PFSK-1 (cell line): ENCODE data around the gene TRAM2.
A peak's percentile ranks its signal among the peaks of the same experiment; 100 is the strongest.

ENCODE experiments used
- FOXP2 ChIP-seq: optimal IDR thresholded peaks from 2 replicates; pipeline ENCODE3; 2011; ENCODE audit warnings: borderline replicate concordance, control low read depth, inconsistent platforms; ENCODE audit not compliant: insufficient read depth; ENCODE audit errors: extremely low read length, extremely low read depth
- POLR2AphosphoS5 ChIP-seq: IDR thresholded peaks from 2 replicates; pipeline ENCODE4 v1.6.1; 2012; ENCODE audit warnings: low read depth, mild to moderate bottlenecking, control low read depth, low read length, moderate library complexity
- SIN3A ChIP-seq: IDR thresholded peaks from 2 replicates; pipeline ENCODE4 v1.6.1; 2012; ENCODE audit warnings: mild to moderate bottlenecking, low read length, moderate library complexity, borderline replicate concordance; ENCODE audit not compliant: insufficient read depth
- TAF1 ChIP-seq: IDR thresholded peaks from 2 replicates; pipeline ENCODE4 v1.6.1; 2012; ENCODE audit warnings: low read length, control low read depth, borderline replicate concordance; ENCODE audit not compliant: insufficient read depth
- TF ChIP-seq, protein P1 (sequence below), 2 experiments: IDR thresholded peaks; 2 replicates each; pipeline versions ENCODE4 v1.6.1 to v1.8.0; 2011 to 2012; ENCODE audit warnings: low read depth in 2 of 2, low read length in 2 of 2, control low read depth in 1 of 2, inconsistent platforms in 1 of 2, mild to moderate bottlenecking in 1 of 2, moderate library complexity in 1 of 2; ENCODE audit not compliant: insufficient read depth in 1 of 2

TRAM2 gene

DNA sequence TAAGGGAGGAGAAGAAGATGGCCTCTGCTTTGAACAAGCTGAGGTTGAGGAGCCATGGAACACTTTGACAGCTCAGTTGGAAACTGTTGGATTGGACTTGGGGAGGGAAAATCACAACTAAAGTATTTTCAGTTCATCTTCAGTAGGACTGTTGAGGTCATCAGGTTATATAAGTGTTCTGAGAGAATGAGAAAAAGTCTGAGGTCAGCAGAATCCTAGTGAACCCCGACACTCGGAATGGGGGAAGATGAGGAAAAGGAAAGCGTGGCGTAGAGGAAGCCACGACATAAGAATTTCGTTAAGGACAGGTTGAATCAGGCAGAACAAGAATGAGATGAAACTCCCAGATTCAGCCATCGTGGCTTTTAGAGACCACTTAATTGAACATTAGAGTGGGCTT, 4.0 kb upstream of the TRAM2 start:
- TF ChIP-seq TAF1 (no peak), POLR2AphosphoS5 (no peak), FOXP2 (no peak), SIN3A (no peak)
- TF ChIP-seq, protein P1, sequence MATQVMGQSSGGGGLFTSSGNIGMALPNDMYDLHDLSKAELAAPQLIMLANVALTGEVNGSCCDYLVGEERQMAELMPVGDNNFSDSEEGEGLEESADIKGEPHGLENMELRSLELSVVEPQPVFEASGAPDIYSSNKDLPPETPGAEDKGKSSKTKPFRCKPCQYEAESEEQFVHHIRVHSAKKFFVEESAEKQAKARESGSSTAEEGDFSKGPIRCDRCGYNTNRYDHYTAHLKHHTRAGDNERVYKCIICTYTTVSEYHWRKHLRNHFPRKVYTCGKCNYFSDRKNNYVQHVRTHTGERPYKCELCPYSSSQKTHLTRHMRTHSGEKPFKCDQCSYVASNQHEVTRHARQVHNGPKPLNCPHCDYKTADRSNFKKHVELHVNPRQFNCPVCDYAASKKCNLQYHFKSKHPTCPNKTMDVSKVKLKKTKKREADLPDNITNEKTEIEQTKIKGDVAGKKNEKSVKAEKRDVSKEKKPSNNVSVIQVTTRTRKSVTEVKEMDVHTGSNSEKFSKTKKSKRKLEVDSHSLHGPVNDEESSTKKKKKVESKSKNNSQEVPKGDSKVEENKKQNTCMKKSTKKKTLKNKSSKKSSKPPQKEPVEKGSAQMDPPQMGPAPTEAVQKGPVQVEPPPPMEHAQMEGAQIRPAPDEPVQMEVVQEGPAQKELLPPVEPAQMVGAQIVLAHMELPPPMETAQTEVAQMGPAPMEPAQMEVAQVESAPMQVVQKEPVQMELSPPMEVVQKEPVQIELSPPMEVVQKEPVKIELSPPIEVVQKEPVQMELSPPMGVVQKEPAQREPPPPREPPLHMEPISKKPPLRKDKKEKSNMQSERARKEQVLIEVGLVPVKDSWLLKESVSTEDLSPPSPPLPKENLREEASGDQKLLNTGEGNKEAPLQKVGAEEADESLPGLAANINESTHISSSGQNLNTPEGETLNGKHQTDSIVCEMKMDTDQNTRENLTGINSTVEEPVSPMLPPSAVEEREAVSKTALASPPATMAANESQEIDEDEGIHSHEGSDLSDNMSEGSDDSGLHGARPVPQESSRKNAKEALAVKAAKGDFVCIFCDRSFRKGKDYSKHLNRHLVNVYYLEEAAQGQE (IDR thresholded peaks at IDR 0.05; ENCODE audit: insufficient read depth in 1 of 2, low read depth in 2 of 2, low read length in 2 of 2) = no peak

DNA sequence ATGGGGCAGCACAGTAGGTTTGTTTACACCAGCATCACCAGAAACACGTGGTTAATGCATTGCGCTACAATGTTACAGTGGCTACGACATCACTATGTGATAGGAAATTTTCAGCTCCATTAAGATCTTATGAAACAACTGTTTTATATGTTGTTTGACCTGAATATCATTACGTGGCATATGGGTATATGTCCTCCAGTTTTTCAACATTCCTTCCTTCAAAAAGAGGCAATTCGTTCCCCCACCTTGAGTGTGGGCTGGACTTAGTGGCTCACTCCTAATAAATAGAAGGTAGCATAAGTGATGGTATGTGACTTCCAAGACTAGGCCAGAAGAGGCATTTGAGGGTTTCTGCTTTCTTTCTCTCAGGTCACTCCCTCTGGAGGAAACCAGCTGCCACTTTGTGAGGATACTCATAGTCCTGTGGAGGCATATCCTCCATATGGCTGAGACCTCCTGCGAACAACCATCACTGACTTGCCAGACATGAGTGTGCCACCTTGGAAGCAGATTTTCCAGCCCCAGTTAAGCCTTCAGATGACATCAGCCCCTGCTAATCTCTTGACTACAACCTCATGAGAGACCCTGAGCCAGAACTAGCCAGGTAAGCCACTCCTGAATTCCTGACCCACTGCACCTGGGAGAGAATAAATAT, 2.3 kb upstream of the TRAM2 start:
- TF ChIP-seq, protein P1 (IDR thresholded peaks at IDR 0.05; ENCODE audit: insufficient read depth in 1 of 2, low read depth in 2 of 2, low read length in 2 of 2) = no peak
- TF ChIP-seq POLR2AphosphoS5 = no peak
- TF ChIP-seq FOXP2 = no peak
- TF ChIP-seq SIN3A = no peak
- TF ChIP-seq TAF1 = no peak

DNA sequence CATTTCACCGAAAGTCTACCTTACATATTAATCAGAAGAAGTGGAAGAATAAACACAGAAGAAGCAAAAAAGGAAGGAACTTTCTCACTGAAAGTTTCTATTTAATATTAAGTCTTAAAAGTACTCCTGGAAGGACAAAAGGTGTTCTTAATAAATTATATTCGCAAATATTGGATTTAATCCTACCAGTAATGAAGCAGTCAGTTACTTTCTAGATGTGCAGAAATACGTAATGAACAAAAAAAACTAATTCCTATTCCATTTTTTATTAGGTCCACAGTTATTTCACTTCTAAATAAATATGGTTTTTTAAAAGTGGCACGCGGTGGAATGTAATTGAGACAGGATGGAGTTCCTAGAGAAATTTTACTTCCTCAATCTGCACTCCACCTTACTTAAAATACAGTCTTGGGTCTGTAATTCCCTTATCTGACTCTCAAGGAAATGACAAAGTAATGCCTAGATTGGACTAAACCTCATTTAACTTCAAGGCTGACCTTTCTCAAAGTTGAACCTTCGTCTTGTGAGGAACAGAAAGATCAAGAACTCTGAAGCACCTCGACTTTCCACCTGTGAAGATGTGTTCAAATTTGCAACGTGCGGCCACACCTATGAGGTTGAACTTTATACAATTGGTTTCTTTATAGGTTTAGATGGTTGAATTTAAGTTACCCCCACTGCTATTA, 1.1 kb upstream of the TRAM2 start:
- no peak for TF ChIP-seq FOXP2
- no peak for TF ChIP-seq TAF1
- no peak for TF ChIP-seq POLR2AphosphoS5
- no peak for TF ChIP-seq SIN3A
- TF ChIP-seq, protein P1 (IDR thresholded peaks at IDR 0.05; ENCODE audit: insufficient read depth in 1 of 2, low read depth in 2 of 2, low read length in 2 of 2) = no peak

DNA sequence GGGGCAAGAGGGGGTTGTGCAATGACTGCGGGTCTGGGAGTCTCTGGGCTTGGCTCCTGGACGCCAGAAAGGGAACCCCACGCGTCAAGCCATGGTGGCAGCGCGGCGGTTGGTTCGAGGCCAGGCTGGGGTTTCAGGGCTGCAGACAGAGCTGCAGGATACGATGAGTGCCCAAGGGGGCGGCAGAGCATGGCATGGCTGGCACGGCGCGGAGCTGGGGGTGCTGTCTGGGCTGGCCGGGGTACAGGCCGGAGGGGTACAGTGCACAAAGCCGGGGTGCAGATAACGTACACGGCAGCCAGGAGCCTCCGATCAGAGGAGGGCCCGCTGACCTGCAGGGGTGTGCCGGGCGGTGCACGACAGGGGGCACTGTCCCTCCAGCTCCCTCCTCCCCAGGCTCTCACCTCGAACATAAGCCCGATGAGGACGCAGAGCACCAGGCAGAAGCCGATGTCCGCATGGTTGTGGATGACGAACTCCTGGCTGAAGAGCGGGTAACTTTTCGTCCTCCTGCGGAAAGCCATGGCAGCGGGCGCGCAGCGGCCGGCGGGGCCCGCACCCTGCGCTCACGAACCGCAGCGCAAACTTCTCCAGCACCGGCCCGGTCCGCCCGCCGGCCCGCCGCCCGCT, 353 bp downstream of the TRAM2 start:
- TF ChIP-seq POLR2AphosphoS5 (peak; percentile 55; the same call in 1 of the 2 replicates), TAF1 (no peak)

DNA sequence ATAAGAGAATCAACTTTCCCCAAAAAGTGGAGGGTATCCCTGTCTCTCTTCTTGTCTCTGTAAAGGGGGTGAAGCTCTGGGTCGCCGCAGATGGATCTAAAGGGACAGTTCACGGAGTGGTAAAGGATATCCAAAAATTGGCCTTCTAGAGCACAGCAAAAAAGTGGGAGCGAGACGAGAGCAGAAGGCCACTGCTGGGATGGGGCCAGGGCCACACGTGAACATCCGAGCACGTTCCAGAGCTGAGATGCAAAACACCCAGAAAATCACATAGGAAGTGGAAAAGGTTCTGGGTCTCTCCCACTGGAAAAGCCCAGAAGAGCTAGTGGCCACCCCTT, 837 bp downstream of the TRAM2 start:
- TF ChIP-seq, protein P1 (IDR thresholded peaks at IDR 0.05; ENCODE audit: insufficient read depth in 1 of 2, low read depth in 2 of 2, low read length in 2 of 2) = no peak
- TF ChIP-seq FOXP2 = no peak
- TF ChIP-seq SIN3A = no peak
- no peak for TF ChIP-seq POLR2AphosphoS5
